Activated T-cell treated with anti-CD3 and anti-CD28 coated beads, Interleukin-2, amount 50 U/mL, for 24 hours (primary cell): ENCODE results near the gene GALNT2.
A peak's percentile ranks its signal among the peaks of the same experiment; 100 is the strongest.

Source experiments
- DNase-seq: peaks from one replicate; pipeline ENCODE4 v3.0.0-alpha.2; 2020
- H3K27ac Mint-ChIP-seq: 2 replicates; pipeline ENCODE4 v1.8.0; 2020; ENCODE audit warnings: mild to moderate bottlenecking, mixed read lengths
- H3K27me3 Mint-ChIP-seq: 2 replicates; pipeline ENCODE4 v1.8.0; 2020; ENCODE audit warnings: mixed read lengths
- H3K36me3 Mint-ChIP-seq: 2 replicates; pipeline ENCODE4 v1.8.0; 2020; ENCODE audit warnings: low read depth, mixed read lengths
- H3K4me1 Mint-ChIP-seq: 2 replicates; pipeline ENCODE4 v1.8.0; 2020; ENCODE audit warnings: low read depth, mixed read lengths
- H3K4me3 Mint-ChIP-seq: 2 replicates; pipeline ENCODE4 v1.8.0; 2020; ENCODE audit warnings: mild to moderate bottlenecking, moderate library complexity, mixed read lengths
- H3K9me3 Mint-ChIP-seq: 2 replicates; pipeline ENCODE4 v1.8.0; 2020; ENCODE audit warnings: mixed read lengths

The GALNT2 gene

GRCh38 chr1:230160957-230161771, 94.1 kb downstream of the GALNT2 start:
- Mint-ChIP-seq H3K4me1 (peaks cover 64% of the 10 kb centered on the region), H3K27ac (peak overlapping the region; percentile 59), H3K9me3 (no peaks in the 10 kb centered on the region), H3K36me3 (peaks cover 22% of the 10 kb centered on the region), H3K27me3 (no peaks in the 10 kb centered on the region), H3K4me3 (no peak overlapping the region)
- no peak for DNase-seq

DNA sequence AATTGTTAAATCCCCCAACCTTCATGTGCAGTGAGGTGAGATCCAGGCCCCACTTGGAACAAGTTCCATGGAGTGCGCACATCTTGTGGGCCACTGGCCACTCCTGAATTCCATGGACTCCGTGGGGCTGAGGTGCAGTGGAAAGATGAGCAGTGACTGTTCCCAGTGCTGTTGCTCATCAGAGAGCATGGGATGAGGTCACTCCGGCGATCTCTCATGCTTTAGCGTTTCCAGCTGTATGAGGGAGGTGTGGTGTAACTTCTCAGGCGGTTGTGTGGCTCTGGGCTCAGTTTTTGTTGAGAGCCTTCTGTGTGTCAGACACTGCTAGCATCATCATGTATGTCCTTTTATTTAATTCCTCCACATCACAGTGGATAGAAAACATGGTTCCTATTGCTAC, 96.2 kb downstream of the GALNT2 start:
- Mint-ChIP-seq H3K27ac (no peak overlapping the region), H3K9me3 (no peaks in the 10 kb centered on the region), H3K27me3 (no peaks in the 10 kb centered on the region), H3K4me3 (no peak overlapping the region), H3K36me3 (peaks cover 12% of the 10 kb centered on the region), H3K4me1 (peaks cover 63% of the 10 kb centered on the region)
- DNase-seq, result no peak

DNA sequence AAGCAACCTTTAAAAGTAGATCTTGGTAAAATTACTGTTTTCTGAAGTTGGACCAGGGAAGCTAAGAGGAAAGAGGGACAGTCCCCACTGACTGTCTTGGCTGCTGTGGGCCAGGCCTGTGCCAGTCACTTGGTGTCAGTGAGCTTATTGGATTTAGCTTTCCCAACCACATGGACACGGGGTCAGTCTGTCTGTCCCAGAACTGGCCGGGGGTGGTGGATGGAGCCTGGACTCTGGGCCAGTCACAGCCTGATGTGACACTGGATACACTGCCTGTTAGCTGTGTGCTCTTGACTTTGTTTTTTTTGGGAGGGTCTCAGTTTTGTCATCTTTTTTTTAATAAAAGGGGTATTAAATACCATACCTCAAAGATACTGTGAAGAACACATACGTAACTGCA, 96.7 kb downstream of the GALNT2 start:
- Mint-ChIP-seq H3K27ac (no peak overlapping the region), H3K36me3 (peaks cover 12% of the 10 kb centered on the region), H3K4me1 (peaks cover 62% of the 10 kb centered on the region), H3K27me3 (no peaks in the 10 kb centered on the region), H3K4me3 (no peak overlapping the region), H3K9me3 (no peaks in the 10 kb centered on the region)
- DNase-seq, result no peak

- Mint-ChIP-seq H3K27ac (peak overlapping the region; percentile 60), H3K27me3 (no peaks in the 10 kb centered on the region), H3K4me1 (peaks cover 70% of the 10 kb centered on the region), H3K36me3 (peaks cover 16% of the 10 kb centered on the region), H3K9me3 (no peaks in the 10 kb centered on the region), H3K4me3 (no peak overlapping the region)
- no peak for DNase-seq
Observed at GRCh38 chr1:230165536-230165935, 98.5 kb downstream of the GALNT2 start.

DNA sequence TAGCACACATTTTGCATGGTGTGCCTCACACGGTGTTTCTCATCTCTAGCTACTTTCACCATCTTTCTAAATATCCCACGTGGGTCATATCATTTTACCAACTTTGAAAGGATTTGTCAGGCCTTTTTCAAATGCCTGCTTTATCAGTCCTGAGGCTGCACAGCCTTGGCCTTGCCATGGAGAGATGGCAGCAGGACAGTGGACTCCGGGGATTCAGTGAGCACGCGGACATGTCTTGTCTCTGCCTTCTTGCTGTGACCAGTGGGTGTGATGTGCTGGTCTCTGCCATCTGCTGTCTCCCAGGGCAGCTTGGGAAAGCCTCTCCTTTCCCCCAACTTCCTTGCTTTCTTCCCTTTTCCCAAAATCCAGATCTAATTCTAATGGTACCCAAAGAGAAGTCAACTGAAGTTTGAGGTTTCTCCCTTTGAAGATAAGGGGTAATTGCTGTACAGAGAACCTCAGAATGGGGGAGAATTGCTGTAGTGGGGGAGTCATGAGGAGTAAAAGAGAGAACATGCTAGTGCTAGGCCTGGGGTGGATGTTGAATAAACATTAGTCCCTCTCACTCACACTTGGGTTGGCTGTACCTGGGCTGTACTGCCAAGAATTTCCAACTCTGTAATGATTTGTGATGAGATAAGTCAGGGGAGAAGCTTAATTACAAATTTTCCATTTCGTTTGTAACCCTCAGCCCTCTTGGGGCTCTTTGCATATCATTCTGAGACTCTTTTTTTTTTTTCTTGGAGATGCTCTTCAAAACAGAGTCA, 99.5 kb downstream of the GALNT2 start:
- H3K4me1 Mint-ChIP-seq, result peaks cover 70% of the 10 kb centered on the region
- H3K36me3 Mint-ChIP-seq, result peaks cover 18% of the 10 kb centered on the region
- no peak overlapping the region for H3K4me3 Mint-ChIP-seq
- H3K27ac Mint-ChIP-seq, result peak overlapping the region; percentile 78
- H3K9me3 Mint-ChIP-seq, result no peaks in the 10 kb centered on the region
- H3K27me3 Mint-ChIP-seq, result no peaks in the 10 kb centered on the region
- DNase-seq, result no peak

- Mint-ChIP-seq H3K27ac (peak overlapping the region; percentile 78), H3K36me3 (peaks cover 22% of the 10 kb centered on the region), H3K27me3 (no peaks in the 10 kb centered on the region), H3K4me3 (no peak overlapping the region), H3K9me3 (no peaks in the 10 kb centered on the region), H3K4me1 (peaks cover 65% of the 10 kb centered on the region)
- peak; percentile 61 for DNase-seq
Observed at GRCh38 chr1:230167419-230167852, 100.4 kb downstream of the GALNT2 start.

DNA sequence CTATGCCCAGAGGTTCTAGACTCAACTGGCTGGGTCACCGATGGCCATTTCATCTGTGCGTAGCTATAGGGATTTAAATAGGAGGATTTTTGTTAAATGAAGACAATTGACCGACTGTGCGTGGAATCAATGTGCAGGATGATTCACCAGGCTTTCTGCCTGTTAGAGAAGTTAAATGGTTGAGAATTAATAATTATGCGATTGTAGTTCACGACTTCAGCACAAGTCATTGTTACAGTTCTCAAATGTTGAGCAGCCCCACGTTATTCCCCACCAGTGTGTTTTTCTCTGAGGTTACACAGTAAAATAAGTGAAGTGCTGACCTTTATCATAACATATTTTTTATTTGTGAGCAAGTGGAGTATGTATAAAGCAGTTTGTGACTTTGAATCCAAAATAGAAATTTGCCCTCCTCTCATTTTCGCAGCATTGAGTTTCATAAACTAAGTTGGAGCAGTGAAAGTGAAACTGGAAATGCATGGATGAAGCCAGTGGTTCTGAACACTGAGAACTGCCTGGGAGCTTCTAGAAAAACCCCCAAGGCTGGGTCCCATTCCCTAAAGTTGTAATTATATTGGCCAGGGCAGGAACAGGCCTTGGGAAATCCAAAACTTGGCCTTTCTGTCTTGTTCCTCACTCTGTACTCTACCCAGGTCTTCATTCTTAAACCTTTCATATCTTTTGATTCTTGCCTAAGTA, 102.6 kb downstream of the GALNT2 start:
- Mint-ChIP-seq H3K36me3 (peaks cover 16% of the 10 kb centered on the region), H3K4me1 (peaks cover 64% of the 10 kb centered on the region), H3K9me3 (no peaks in the 10 kb centered on the region), H3K4me3 (peak overlapping the region; percentile 9), H3K27ac (peak overlapping the region; percentile 45), H3K27me3 (no peaks in the 10 kb centered on the region)
- DNase-seq, result no peak

DNA sequence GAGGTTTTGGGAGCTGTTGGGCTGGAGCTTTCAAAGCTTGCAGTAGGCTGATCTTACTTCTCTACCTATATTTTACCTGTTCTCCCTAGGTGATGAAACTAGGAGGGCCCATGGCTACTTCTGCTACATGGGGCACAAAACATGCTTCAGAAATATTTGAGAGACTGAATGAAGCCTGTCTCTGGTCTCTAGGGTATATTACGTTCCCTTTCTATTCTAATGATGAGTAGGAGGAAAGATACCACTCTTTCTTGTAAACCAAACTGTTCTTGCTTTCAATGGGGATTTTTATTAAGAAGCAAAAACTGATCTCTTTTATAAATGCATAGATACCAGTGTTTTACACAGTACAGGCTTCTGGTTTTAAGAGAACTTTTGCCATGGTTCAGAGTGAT, 103.1 kb downstream of the GALNT2 start:
- Mint-ChIP-seq H3K4me1 (peaks cover 70% of the 10 kb centered on the region), H3K4me3 (no peak overlapping the region), H3K27ac (peak overlapping the region; percentile 45), H3K27me3 (no peaks in the 10 kb centered on the region), H3K9me3 (no peaks in the 10 kb centered on the region), H3K36me3 (peaks cover 16% of the 10 kb centered on the region)
- DNase-seq, result no peak

DNA sequence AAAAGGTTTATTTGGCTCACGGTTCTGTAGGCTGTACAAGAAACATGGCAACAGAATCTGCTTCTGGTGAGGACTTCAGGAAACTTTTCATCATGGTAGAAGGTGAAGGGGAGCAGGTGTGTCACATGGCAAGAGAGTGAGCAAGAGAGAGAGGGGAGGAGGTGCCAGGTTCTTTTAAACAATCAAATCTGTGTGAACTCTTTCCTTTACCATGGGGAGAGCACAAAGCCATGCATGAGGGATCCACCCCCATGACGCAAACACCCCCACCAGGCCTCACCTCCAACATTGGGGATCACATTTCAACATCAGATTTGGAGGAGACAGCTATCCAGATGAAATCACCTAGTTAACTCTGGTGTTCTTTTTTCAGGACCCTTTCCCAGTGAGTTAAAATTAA, 103.6 kb downstream of the GALNT2 start:
- H3K36me3 Mint-ChIP-seq, result peaks cover 16% of the 10 kb centered on the region
- H3K4me3 Mint-ChIP-seq, result no peak overlapping the region
- peak overlapping the region; percentile 45 for H3K27ac Mint-ChIP-seq
- H3K9me3 Mint-ChIP-seq, result no peaks in the 10 kb centered on the region
- no peaks in the 10 kb centered on the region for H3K27me3 Mint-ChIP-seq
- H3K4me1 Mint-ChIP-seq, result peaks cover 69% of the 10 kb centered on the region
- no peak for DNase-seq

DNA sequence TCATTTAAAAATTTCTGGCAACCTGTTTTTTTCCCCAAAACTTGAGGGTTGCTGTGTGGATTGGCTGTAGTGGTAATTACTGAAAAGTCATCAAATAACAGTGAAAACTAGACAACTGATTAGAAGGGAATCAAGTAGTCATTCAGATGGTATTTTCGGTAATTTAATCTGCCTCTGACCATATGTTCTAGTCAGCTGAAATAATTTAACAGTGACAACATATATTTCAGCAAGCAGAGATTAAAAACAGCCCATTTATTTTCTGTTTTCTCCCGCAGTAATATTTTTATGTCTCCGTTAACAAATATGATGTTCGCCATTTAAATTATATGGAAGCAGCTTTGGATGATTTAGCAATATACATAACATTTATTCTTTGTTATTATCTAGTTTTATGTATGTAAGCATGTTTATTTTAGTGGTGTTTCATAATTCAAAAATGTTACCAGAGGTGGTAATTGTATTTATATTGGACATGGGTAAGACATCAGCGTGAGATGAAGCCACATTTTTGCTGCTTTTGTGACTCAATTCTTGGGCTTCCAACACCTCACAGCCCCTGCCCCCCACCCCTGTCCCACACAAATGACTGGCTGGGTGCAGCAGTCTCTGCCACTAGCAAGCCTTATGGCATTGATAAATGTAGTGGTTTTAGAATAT, 104.4 kb downstream of the GALNT2 start:
- H3K9me3 Mint-ChIP-seq, result no peaks in the 10 kb centered on the region
- H3K36me3 Mint-ChIP-seq, result peaks cover 16% of the 10 kb centered on the region
- H3K4me3 Mint-ChIP-seq, result no peak overlapping the region
- no peaks in the 10 kb centered on the region for H3K27me3 Mint-ChIP-seq
- no peak overlapping the region for H3K27ac Mint-ChIP-seq
- no peak for DNase-seq
- peaks cover 72% of the 10 kb centered on the region for H3K4me1 Mint-ChIP-seq

DNA sequence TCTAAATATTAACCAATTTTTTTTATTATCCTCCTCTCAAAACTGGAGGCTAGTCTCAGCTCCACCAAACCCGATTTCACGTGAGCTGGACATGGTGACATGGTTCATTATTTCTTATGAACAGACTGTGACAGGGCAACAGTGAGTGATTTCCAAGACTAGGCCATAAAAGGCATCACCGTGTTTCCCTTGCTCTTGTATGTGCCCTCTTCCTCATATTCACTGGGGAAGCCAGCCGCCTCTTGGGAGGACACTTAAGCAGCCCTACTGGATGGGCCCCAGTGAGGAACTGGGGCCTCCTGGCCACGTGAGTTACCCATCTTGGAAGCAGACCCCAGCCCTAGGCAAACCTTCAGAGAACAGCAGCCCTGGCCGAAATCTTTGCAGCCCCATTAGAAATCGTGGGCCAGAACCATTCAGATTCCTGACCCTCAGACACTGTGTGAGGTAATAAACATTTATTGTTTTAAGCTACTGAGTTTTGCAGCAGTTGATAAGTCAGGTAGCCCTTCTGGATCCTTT, 105.0 kb downstream of the GALNT2 start:
- Mint-ChIP-seq H3K4me1 (peaks cover 72% of the 10 kb centered on the region), H3K36me3 (peaks cover 16% of the 10 kb centered on the region), H3K27ac (no peak overlapping the region), H3K27me3 (no peaks in the 10 kb centered on the region), H3K9me3 (no peaks in the 10 kb centered on the region), H3K4me3 (no peak overlapping the region)
- DNase-seq, result no peak

DNA sequence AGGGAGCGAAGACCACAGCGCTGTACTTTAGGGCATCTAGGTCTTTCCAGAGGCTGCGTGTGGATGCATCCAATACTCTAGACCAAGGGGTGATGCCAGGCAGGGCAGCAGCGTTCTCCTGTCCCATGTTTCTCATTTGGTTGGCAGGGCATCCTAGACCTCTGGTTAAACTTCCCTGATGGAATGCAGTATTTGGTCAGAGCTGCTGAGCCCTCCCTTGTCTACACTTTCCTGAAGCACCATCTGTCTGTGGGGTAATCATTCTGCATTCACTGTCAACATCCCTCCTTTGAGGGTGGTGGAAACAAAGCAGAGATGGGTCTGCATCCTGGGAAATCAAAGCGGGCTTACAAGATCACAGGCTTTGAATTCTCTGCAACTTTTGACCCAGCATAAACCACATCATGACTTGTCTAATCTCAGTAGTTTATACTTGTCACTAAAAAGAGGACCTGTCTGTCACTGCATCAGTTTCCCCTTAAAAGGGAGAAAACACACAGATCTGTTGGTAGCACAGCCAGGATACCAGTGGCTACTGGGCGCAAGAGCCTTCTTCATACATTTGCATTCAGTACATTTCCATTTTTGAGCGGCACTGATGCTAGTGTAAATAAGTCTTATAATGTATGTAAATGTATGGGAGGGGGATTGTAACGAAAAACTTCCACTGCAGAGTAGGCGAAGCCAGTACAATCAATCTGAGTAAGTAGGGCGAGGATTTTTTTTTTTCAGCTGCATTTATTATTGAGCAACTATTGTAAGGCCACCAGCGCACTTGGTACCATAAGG, 106.3 kb downstream of the GALNT2 start:
- peaks cover 23% of the 10 kb centered on the region for H3K36me3 Mint-ChIP-seq
- no peak overlapping the region for H3K27ac Mint-ChIP-seq
- no peaks in the 10 kb centered on the region for H3K9me3 Mint-ChIP-seq
- peaks cover 72% of the 10 kb centered on the region for H3K4me1 Mint-ChIP-seq
- DNase-seq, result no peak
- H3K27me3 Mint-ChIP-seq, result no peaks in the 10 kb centered on the region
- H3K4me3 Mint-ChIP-seq, result no peak overlapping the region

- Mint-ChIP-seq H3K27me3 (no peaks in the 10 kb centered on the region), H3K4me1 (peaks cover 68% of the 10 kb centered on the region), H3K27ac (peak overlapping the region; percentile 5), H3K9me3 (no peaks in the 10 kb centered on the region), H3K36me3 (peaks cover 28% of the 10 kb centered on the region), H3K4me3 (no peak overlapping the region)
- DNase-seq, result no peak
Observed at GRCh38 chr1:230174041-230174440, 107.0 kb downstream of the GALNT2 start.
